HepG2 (cell line): ENCODE results near the gene MRPL51. TPM values are rescaled to one million over a fixed set of nuclear protein-coding genes. Genes with fewer than 3 reads are reported as not detected.

Source experiments
- ATF5 ChIP-seq: sonication (generic); formaldehyde crosslinking; IDR thresholded peaks from 2 replicates; pipeline ENCODE4 v1.4.0; 2020; ENCODE audit warnings: mild to moderate bottlenecking, low read depth, missing genetic modification reagents
- DRAP1 ChIP-seq: IDR thresholded peaks from 2 replicates; pipeline ENCODE4 v1.6.1; 2016; ENCODE audit warnings: missing genetic modification reagents, missing compliant biosample characterization
- FOXO1 ChIP-seq: sonication (generic); formaldehyde crosslinking; IDR thresholded peaks from 2 replicates; pipeline ENCODE4 v1.4.0; 2020; ENCODE audit warnings: missing genetic modification reagents
- ISL2 ChIP-seq: sonication (generic); formaldehyde crosslinking; IDR thresholded peaks from 2 replicates; pipeline ENCODE4 v1.5.0; 2020; ENCODE audit warnings: missing genetic modification reagents
- MIXL1 ChIP-seq: IDR thresholded peaks from 2 replicates; pipeline ENCODE4 v1.6.1; 2016
- NFIC ChIP-seq: IDR thresholded peaks from 2 replicates; pipeline ENCODE4 v1.6.1; 2012; ENCODE audit warnings: mild to moderate bottlenecking, low read length, inconsistent platforms
- NR2F2 ChIP-seq: IDR thresholded peaks from 2 replicates; pipeline ENCODE4 v1.6.1; 2012; ENCODE audit warnings: low read depth, inconsistent platforms, borderline replicate concordance
- RCOR2 ChIP-seq: IDR thresholded peaks from 2 replicates; pipeline ENCODE4 v1.6.1; 2016; ENCODE audit warnings: missing biosample characterization, missing genetic modification reagents
- RFX5 ChIP-seq: IDR thresholded peaks from 2 replicates; pipeline ENCODE4 v1.6.1; 2011; ENCODE audit warnings: low read depth, low read length, improper control_type of control experiment
- SRF ChIP-seq: IDR thresholded peaks from 2 replicates; pipeline ENCODE4 v1.6.1; 2011; ENCODE audit warnings: mild to moderate bottlenecking, low read depth, low read length, moderate library complexity
- TBL1XR1 ChIP-seq: fragments of 150-350 bp; IDR thresholded peaks from 2 replicates; pipeline ENCODE4 v1.6.1; 2014; ENCODE audit warnings: borderline replicate concordance, low read length; ENCODE audit not compliant: partially characterized antibody
- ZKSCAN5 ChIP-seq: sonication (generic); formaldehyde crosslinking; IDR thresholded peaks from 2 replicates; pipeline ENCODE4 v1.5.1; 2020; ENCODE audit warnings: mild to moderate bottlenecking, missing genetic modification reagents
- ZNF292 ChIP-seq: sonication (generic); formaldehyde crosslinking; IDR thresholded peaks from 2 replicates; pipeline ENCODE4 v1.8.1; 2022; ENCODE audit warnings: mild to moderate bottlenecking, low read depth, missing genetic modification reagents, borderline replicate concordance
- ZNF430 ChIP-seq: sonication (generic); formaldehyde crosslinking; IDR thresholded peaks from 2 replicates; pipeline ENCODE4 v1.9.0; 2021; ENCODE audit warnings: mild to moderate bottlenecking, missing genetic modification reagents
- ZNF543 ChIP-seq: sonication (generic); formaldehyde crosslinking; IDR thresholded peaks from 2 replicates; pipeline ENCODE4 v1.4.0; 2020; ENCODE audit warnings: mild to moderate bottlenecking, missing genetic modification reagents
- ZNF564 ChIP-seq: sonication (generic); formaldehyde crosslinking; IDR thresholded peaks from 2 replicates; pipeline ENCODE4 v1.8.1; 2023; ENCODE audit warnings: mild to moderate bottlenecking, missing genetic modification reagents
- ZNF747 ChIP-seq: sonication (generic); formaldehyde crosslinking; IDR thresholded peaks from 2 replicates; pipeline ENCODE4 v1.8.1; 2023; ENCODE audit warnings: missing genetic modification reagents, mild to moderate bottlenecking, borderline replicate concordance
- polyA plus RNA-seq, 8 experiments: library from polyadenylated mRNA; depleted of rRNA in 3 of 8; stranded (reverse) in 7 of 8; unstranded in 1 of 8; fragments of >200 nt; fragmentation: Illumina TruSeq in 4 of 8; extraction: Trizol in 4 of 8; gene quantifications; 2 replicates each; pipeline versions ENCODE4 v1.2.1 to v1.2.3, GENCODE V29; 2011 to 2016; ENCODE audit warnings: low read depth in 4 of 8, missing spikeins in 1 of 8, mixed read lengths in 1 of 8; ENCODE audit not compliant: insufficient read depth in 1 of 8
- total RNA-seq, 5 experiments: library from RNA; depleted of rRNA; stranded (reverse); fragments of >200 nt; fragmentation: Illumina TruSeq; extraction: Trizol; gene quantifications; 2 replicates each; pipeline ENCODE4 v1.2.3, GENCODE V29; 2016; ENCODE audit warnings: low read depth in 1 of 5
- TF ChIP-seq, protein P1 (sequence below): sonication (generic); formaldehyde crosslinking; IDR thresholded peaks from 2 replicates; pipeline ENCODE4 v1.5.0; 2020; ENCODE audit warnings: mild to moderate bottlenecking, missing genetic modification reagents, borderline replicate concordance
- TF ChIP-seq, protein P2 (sequence below): sonication (generic); formaldehyde crosslinking; IDR thresholded peaks from 2 replicates; pipeline ENCODE4 v1.4.0; 2020; ENCODE audit warnings: low read depth, missing genetic modification reagents
- TF ChIP-seq, protein P3 (sequence below): sonication (generic); formaldehyde crosslinking; IDR thresholded peaks from 2 replicates; pipeline ENCODE4 v1.8.0; 2023; ENCODE audit warnings: mild to moderate bottlenecking, missing genetic modification reagents

Gene MRPL51
- total and polyA plus RNA-seq, 2 of the 13 experiments (the other 11 are each of a cell fraction or from before 2014, with no cell fraction given) = 64.8 to 278 TPM

- TF ChIP-seq, protein P1, sequence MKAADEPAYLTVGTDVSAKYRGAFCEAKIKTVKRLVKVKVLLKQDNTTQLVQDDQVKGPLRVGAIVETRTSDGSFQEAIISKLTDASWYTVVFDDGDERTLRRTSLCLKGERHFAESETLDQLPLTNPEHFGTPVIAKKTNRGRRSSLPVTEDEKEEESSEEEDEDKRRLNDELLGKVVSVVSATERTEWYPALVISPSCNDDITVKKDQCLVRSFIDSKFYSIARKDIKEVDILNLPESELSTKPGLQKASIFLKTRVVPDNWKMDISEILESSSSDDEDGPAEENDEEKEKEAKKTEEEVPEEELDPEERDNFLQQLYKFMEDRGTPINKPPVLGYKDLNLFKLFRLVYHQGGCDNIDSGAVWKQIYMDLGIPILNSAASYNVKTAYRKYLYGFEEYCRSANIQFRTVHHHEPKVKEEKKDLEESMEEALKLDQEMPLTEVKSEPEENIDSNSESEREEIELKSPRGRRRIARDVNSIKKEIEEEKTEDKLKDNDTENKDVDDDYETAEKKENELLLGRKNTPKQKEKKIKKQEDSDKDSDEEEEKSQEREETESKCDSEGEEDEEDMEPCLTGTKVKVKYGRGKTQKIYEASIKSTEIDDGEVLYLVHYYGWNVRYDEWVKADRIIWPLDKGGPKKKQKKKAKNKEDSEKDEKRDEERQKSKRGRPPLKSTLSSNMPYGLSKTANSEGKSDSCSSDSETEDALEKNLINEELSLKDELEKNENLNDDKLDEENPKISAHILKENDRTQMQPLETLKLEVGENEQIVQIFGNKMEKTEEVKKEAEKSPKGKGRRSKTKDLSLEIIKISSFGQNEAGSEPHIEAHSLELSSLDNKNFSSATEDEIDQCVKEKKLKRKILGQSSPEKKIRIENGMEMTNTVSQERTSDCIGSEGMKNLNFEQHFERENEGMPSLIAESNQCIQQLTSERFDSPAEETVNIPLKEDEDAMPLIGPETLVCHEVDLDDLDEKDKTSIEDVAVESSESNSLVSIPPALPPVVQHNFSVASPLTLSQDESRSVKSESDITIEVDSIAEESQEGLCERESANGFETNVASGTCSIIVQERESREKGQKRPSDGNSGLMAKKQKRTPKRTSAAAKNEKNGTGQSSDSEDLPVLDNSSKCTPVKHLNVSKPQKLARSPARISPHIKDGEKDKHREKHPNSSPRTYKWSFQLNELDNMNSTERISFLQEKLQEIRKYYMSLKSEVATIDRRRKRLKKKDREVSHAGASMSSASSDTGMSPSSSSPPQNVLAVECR = peak; percentile 79
- peak; percentile 65; the same call in 1 of the 2 replicates for TF ChIP-seq RFX5
- peak; percentile 31; the same call in 1 of the 2 replicates for TF ChIP-seq NFIC
- TF ChIP-seq ZNF747 (CRISPR knock-in tag) = no peak
- 0 out of 2 replicates have a peak, but pooled peaks have one; percentile 5 for TF ChIP-seq NR2F2
- TF ChIP-seq TBL1XR1 = no peak
- 0 out of 2 replicates have a peak, but pooled peaks have one; percentile 13 for TF ChIP-seq ZNF543 (CRISPR knock-in tag)
- TF ChIP-seq FOXO1 (CRISPR knock-in tag) = no peak
- TF ChIP-seq ZNF564 = 0 out of 2 replicates have a peak, but pooled peaks have one; percentile 24
- TF ChIP-seq DRAP1 (CRISPR knock-in tag) = peak; percentile 80
- TF ChIP-seq, protein P2, sequence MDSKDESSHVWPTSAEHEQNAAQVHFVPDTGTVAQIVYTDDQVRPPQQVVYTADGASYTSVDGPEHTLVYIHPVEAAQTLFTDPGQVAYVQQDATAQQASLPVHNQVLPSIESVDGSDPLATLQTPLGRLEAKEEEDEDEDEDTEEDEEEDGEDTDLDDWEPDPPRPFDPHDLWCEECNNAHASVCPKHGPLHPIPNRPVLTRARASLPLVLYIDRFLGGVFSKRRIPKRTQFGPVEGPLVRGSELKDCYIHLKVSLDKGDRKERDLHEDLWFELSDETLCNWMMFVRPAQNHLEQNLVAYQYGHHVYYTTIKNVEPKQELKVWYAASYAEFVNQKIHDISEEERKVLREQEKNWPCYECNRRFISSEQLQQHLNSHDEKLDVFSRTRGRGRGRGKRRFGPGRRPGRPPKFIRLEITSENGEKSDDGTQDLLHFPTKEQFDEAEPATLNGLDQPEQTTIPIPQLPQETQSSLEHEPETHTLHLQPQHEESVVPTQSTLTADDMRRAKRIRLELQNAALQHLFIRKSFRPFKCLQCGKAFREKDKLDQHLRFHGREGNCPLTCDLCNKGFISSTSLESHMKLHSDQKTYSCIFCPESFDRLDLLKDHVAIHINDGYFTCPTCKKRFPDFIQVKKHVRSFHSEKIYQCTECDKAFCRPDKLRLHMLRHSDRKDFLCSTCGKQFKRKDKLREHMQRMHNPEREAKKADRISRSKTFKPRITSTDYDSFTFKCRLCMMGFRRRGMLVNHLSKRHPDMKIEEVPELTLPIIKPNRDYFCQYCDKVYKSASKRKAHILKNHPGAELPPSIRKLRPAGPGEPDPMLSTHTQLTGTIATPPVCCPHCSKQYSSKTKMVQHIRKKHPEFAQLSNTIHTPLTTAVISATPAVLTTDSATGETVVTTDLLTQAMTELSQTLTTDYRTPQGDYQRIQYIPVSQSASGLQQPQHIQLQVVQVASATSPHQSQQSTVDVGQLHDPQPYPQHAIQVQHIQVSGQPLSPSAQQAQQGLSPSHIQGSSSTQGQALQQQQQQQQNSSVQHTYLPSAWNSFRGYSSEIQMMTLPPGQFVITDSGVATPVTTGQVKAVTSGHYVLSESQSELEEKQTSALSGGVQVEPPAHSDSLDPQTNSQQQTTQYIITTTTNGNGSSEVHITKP (CRISPR knock-in tag) = no peak
- no peak for TF ChIP-seq ATF5
- peak; percentile 68 for TF ChIP-seq ZNF430
- no peak for TF ChIP-seq ZKSCAN5
- no peak for TF ChIP-seq ZNF292 (CRISPR knock-in tag)
- TF ChIP-seq ISL2 (CRISPR knock-in tag) = 0 out of 2 replicates have a peak, but pooled peaks have one; percentile 24
- TF ChIP-seq, protein P3, sequence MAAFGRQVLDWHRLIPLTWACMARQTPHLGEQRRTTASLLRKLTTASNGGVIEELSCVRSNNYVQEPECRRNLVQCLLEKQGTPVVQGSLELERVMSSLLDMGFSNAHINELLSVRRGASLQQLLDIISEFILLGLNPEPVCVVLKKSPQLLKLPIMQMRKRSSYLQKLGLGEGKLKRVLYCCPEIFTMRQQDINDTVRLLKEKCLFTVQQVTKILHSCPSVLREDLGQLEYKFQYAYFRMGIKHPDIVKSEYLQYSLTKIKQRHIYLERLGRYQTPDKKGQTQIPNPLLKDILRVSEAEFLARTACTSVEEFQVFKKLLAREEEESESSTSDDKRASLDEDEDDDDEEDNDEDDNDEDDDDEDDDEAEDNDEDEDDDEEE (CRISPR knock-in tag) = no peak
- TF ChIP-seq MIXL1 (CRISPR knock-in tag) = 0 out of 2 replicates have a peak, but pooled peaks have one; percentile 11
- TF ChIP-seq RCOR2 (CRISPR knock-in tag) = no peak
- no peak for TF ChIP-seq SRF
Observed at GRCh38 chr12:6493497-6494257, 615 bp upstream of the MRPL51 start, which contains the start of gene NCAPD2 (continued).
